ENCODE measurements around the gene AIF1L. TPM values are rescaled to one million over a fixed set of nuclear protein-coding genes. Genes with fewer than 3 reads are reported as not detected.

AIF1L gene
- total RNA-seq, 2 experiments from 2014 or later, result not detected

DNA sequence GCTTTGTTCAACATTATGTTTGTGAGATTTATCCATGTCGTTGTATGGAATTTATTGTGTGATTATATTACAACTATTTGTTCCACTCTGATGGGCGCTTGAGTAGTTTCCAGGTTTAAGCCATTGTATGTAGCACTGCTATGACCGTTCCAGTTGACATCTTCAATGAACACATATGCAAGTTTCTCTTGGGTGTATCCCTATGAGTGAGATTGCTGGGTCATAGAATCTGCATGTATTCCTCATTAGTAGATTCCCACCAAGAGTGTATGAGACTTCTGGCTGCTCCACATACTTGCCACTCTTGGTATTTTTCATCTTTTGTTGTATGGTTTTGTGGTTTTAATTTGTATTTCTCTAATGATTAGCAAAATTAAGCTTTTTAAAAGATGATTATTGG lies 51.9 kb downstream of the AIF1L start:
- no peaks in the 10 kb centered on the region for H3K4me1 ChIP-seq (ENCODE audit: insufficient read depth, low read length, poor library complexity, severe bottlenecking)
- no peak for DNase-seq (ENCODE audit: low spot score)
- H4K20me1 ChIP-seq (ENCODE audit: insufficient read depth, low read length), result no peaks in the 10 kb centered on the region
- H3K27ac ChIP-seq (ENCODE audit: low read depth, low read length, poor library complexity, severe bottlenecking), result no peak overlapping the region
- H3K36me3 ChIP-seq (ENCODE audit: insufficient read depth, low read length), result peaks cover 97% of the 10 kb centered on the region
- ChIA-PET CTCF (ENCODE audit: unreplicated experiment) (interaction anchor here (0.6 kb wide), 1 partner anchor 285 kb away, joined by 4 read pairs; no protein-coding TSS in a partner anchor), POLR2A (interaction anchor here (0.7 kb wide), 1 partner anchor 89 kb away, joined by 3 read pairs; no protein-coding TSS in a partner anchor)
- no peak overlapping the region for H2AFZ ChIP-seq (ENCODE audit: low read length)
- no peaks in the 10 kb centered on the region for H3K79me2 ChIP-seq (ENCODE audit: insufficient read depth, low read depth, low read length)
- intact Hi-C loops (cut with micrococcal nuclease; ENCODE audit: unreplicated experiment), result no loop called here
- H3K4me3 ChIP-seq (ENCODE audit: low read depth, low read length, poor library complexity, severe bottlenecking), result no peak overlapping the region
- BruUV-seq (replicated peaks), result no TSS peak
- no peaks in the 10 kb centered on the region for H3K9me2 ChIP-seq (ENCODE audit: insufficient read depth, low read length)
- H3K9me3 ChIP-seq (ENCODE audit: low read length), result no peaks in the 10 kb centered on the region
- no peak for TF ChIP-seq EZH2phosphoT487 (IDR thresholded peaks at IDR 0.05; ENCODE audit: borderline replicate concordance, low read depth, low read length)
- TF ChIP-seq CTCF (conservative IDR thresholded peaks at IDR 0.05; ENCODE audit: low read length), result no peak
- H3K4me2 ChIP-seq (ENCODE audit: low read length), result no peak overlapping the region

DNA sequence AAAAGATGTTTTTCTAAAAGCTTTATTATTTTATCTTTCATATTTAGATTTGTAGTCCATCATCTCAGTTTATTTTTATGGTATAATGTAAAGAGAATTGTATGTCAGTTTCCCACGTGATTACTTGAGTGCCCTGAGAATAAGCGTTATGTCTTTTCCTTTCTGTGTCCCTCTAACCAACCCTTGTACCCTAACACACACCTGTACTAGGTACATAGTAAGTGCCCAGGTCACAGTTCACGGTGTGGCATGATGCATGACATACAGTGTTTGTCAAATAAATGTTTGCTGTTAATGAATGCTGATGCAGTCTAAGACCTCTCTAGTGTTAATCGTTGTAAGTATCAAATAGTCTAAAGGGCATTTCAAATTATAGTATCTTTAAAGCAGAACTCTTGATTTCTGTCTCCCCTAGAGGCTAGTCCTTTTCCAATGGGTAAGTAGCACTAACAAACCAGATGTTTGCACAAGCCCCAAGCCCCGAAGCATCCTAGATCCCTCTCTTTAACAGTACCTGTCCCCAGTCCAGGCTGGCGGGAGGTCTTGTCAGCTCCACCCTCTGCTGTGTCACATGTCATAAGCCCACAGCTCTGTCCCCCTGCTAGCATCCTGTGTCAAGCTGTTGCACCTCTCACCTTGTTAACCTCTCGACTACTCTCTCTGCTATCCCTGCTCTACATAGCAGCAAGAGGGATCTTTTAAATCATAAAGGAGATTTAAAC lies 52.8 kb downstream of the AIF1L start:
- H3K9me3 ChIP-seq (ENCODE audit: low read length), result no peaks in the 10 kb centered on the region
- H3K36me3 ChIP-seq (ENCODE audit: insufficient read depth, low read length), result peaks cover 96% of the 10 kb centered on the region
- H4K20me1 ChIP-seq (ENCODE audit: insufficient read depth, low read length), result no peaks in the 10 kb centered on the region
- no TSS peak for BruUV-seq (replicated peaks)
- TF ChIP-seq EZH2phosphoT487 (IDR thresholded peaks at IDR 0.05; ENCODE audit: borderline replicate concordance, low read depth, low read length) (no peak), CTCF (conservative IDR thresholded peaks at IDR 0.05; ENCODE audit: low read length) (no peak)
- no peak overlapping the region for H3K27ac ChIP-seq (ENCODE audit: low read depth, low read length, poor library complexity, severe bottlenecking)
- POLR2A ChIA-PET, result no interaction called here
- no peaks in the 10 kb centered on the region for H3K79me2 ChIP-seq (ENCODE audit: insufficient read depth, low read depth, low read length)
- H3K9me2 ChIP-seq (ENCODE audit: insufficient read depth, low read length), result no peaks in the 10 kb centered on the region
- intact Hi-C loops (cut with micrococcal nuclease; ENCODE audit: unreplicated experiment), result no loop called here
- DNase-seq (ENCODE audit: low spot score), result no peak
- no peak overlapping the region for H3K4me3 ChIP-seq (ENCODE audit: low read depth, low read length, poor library complexity, severe bottlenecking)
- CTCF ChIA-PET (ENCODE audit: unreplicated experiment), result no interaction called here
- H3K4me2 ChIP-seq (ENCODE audit: low read length), result no peak overlapping the region
- H2AFZ ChIP-seq (ENCODE audit: low read length), result no peak overlapping the region
- H3K4me1 ChIP-seq (ENCODE audit: insufficient read depth, low read length, poor library complexity, severe bottlenecking), result no peaks in the 10 kb centered on the region

GRCh38 chr9:131149688-131150053 lies 53.3 kb downstream of the AIF1L start:
- ChIA-PET CTCF (ENCODE audit: unreplicated experiment) (no interaction called here), POLR2A (no interaction called here)
- Histone ChIP-seq H3K4me3 (ENCODE audit: low read depth, low read length, poor library complexity, severe bottlenecking) (no peak overlapping the region), H3K27ac (ENCODE audit: low read depth, low read length, poor library complexity, severe bottlenecking) (no peak overlapping the region), H3K4me1 (ENCODE audit: insufficient read depth, low read length, poor library complexity, severe bottlenecking) (no peaks in the 10 kb centered on the region), H4K20me1 (ENCODE audit: insufficient read depth, low read length) (no peaks in the 10 kb centered on the region), H2AFZ (ENCODE audit: low read length) (no peak overlapping the region), H3K9me3 (ENCODE audit: low read length) (no peaks in the 10 kb centered on the region), H3K36me3 (ENCODE audit: insufficient read depth, low read length) (peaks cover 96% of the 10 kb centered on the region), H3K9me2 (ENCODE audit: insufficient read depth, low read length) (no peaks in the 10 kb centered on the region), H3K4me2 (ENCODE audit: low read length) (no peak overlapping the region), H3K79me2 (ENCODE audit: insufficient read depth, low read depth, low read length) (no peaks in the 10 kb centered on the region)
- intact Hi-C loops (cut with micrococcal nuclease; ENCODE audit: unreplicated experiment), result no loop called here
- no TSS peak for BruUV-seq (replicated peaks)
- TF ChIP-seq CTCF (conservative IDR thresholded peaks at IDR 0.05; ENCODE audit: low read length) (no peak), EZH2phosphoT487 (IDR thresholded peaks at IDR 0.05; ENCODE audit: borderline replicate concordance, low read depth, low read length) (no peak)
- DNase-seq (ENCODE audit: low spot score), result no peak

All from OCI-LY7 (cell line).